IMR-90 (cell line): ENCODE data around the gene CCT3.
"Not testable (repeated sequence)": the region's sequence is repeated elsewhere in the genome, so short reads cannot be mapped to it uniquely, and the experiment has no call there.

ENCODE experiments used
- BHLHE40 ChIP-seq: fragments of 150-350 bp; IDR thresholded peaks from 2 replicates; pipeline ENCODE4 v1.6.1; 2016; ENCODE audit warnings: mild to moderate bottlenecking, low read depth, low read length
- CEBPB ChIP-seq: IDR thresholded peaks from 2 replicates; pipeline ENCODE4 v1.6.1; 2012; ENCODE audit warnings: low read depth, low read length, improper control_type of control experiment
- CHD1 ChIP-seq: IDR thresholded peaks from 2 replicates; pipeline ENCODE4 v1.6.1; 2012; ENCODE audit warnings: low read depth, low read length, improper control_type of control experiment
- FOS ChIP-seq: fragments of 150-350 bp; IDR thresholded peaks from 2 replicates; pipeline ENCODE4 v1.6.1; 2016; ENCODE audit warnings: low read depth, low read length
- MAFK ChIP-seq: IDR thresholded peaks from 2 replicates; pipeline ENCODE4 v1.6.1; 2012; ENCODE audit warnings: low read depth, low read length, improper control_type of control experiment
- MAZ ChIP-seq: IDR thresholded peaks from 2 replicates; pipeline ENCODE4 v1.6.1; 2012; ENCODE audit warnings: low read depth, mild to moderate bottlenecking, low read length, improper control_type of control experiment, moderate library complexity, borderline replicate concordance
- NFE2L2 ChIP-seq: fragments of 150-350 bp; IDR thresholded peaks from 2 replicates; pipeline ENCODE4 v1.6.1; 2016; ENCODE audit warnings: low read depth, mild to moderate bottlenecking, low read length
- POLR2A ChIP-seq: IDR thresholded peaks from 2 replicates; pipeline ENCODE4 v1.6.1; 2012; ENCODE audit warnings: mild to moderate bottlenecking, low read depth, low read length
- RAD21 ChIP-seq: IDR thresholded peaks from 2 replicates; pipeline ENCODE4 v1.6.1; 2012; ENCODE audit warnings: low read length, improper control_type of control experiment
- RCOR1 ChIP-seq: IDR thresholded peaks from 2 replicates; pipeline ENCODE4 v1.6.1; 2012; ENCODE audit warnings: mild to moderate bottlenecking, low read length, improper control_type of control experiment; ENCODE audit not compliant: insufficient replicate concordance
- RFX5 ChIP-seq: IDR thresholded peaks from 2 replicates; pipeline ENCODE4 v1.8.0; 2012; ENCODE audit warnings: low read depth, mild to moderate bottlenecking, low read length, moderate library complexity
- SMC3 ChIP-seq: fragments of 150-350 bp; IDR thresholded peaks from 2 replicates; pipeline ENCODE4 v1.6.1; 2016; ENCODE audit warnings: low read depth, mild to moderate bottlenecking, antibody characterized with exemption, low read length, moderate library complexity
- USF2 ChIP-seq: fragments of 150-350 bp; IDR thresholded peaks from 2 replicates; pipeline ENCODE4 v1.6.1; 2017; ENCODE audit warnings: mild to moderate bottlenecking, antibody characterized with exemption, low read length, low read depth
- TF ChIP-seq, protein P1 (sequence below): conservative IDR thresholded peaks from 2 replicates; pipeline ENCODE4 v1.5.1; 2012; ENCODE audit warnings: mild to moderate bottlenecking, low read depth, low read length, improper control_type of control experiment

GRCh38 chr1:156352481-156352880, 14.4 kb upstream of the CCT3 start:
- TF ChIP-seq POLR2A, SMC3, RFX5, CEBPB, RAD21, NFE2L2, BHLHE40, USF2, MAFK, FOS, RCOR1, CHD1, MAZ: not testable (repeated sequence)
- TF ChIP-seq, protein P1, sequence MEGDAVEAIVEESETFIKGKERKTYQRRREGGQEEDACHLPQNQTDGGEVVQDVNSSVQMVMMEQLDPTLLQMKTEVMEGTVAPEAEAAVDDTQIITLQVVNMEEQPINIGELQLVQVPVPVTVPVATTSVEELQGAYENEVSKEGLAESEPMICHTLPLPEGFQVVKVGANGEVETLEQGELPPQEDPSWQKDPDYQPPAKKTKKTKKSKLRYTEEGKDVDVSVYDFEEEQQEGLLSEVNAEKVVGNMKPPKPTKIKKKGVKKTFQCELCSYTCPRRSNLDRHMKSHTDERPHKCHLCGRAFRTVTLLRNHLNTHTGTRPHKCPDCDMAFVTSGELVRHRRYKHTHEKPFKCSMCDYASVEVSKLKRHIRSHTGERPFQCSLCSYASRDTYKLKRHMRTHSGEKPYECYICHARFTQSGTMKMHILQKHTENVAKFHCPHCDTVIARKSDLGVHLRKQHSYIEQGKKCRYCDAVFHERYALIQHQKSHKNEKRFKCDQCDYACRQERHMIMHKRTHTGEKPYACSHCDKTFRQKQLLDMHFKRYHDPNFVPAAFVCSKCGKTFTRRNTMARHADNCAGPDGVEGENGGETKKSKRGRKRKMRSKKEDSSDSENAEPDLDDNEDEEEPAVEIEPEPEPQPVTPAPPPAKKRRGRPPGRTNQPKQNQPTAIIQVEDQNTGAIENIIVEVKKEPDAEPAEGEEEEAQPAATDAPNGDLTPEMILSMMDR, result not testable (repeated sequence)
